H9 (cell line): ENCODE measurements around the gene GHRHR. TPM values are rescaled to one million over a fixed set of nuclear protein-coding genes. Genes with fewer than 3 reads are reported as not detected.

Experiments
- DNase-seq: peaks from one replicate; pipeline ENCODE4 v3.0.0-alpha.2; 2017
- H2AFZ ChIP-seq: one replicate; pipeline ENCODE4 v1.6.1; 2013; ENCODE audit warnings: mild to moderate bottlenecking, low read length, control low read depth, moderate library complexity
- H2AK5ac ChIP-seq: 2 replicates; pipeline ENCODE4 v1.6.1; 2013; ENCODE audit warnings: low read length, control low read depth, mixed read lengths; ENCODE audit not compliant: insufficient read length
- H2BK120ac ChIP-seq: one replicate; pipeline ENCODE4 v1.6.1; 2013; ENCODE audit warnings: low read depth, mild to moderate bottlenecking, low read length, control low read depth, inconsistent platforms; ENCODE audit not compliant: poor library complexity, severe bottlenecking
- H2BK12ac ChIP-seq: 2 replicates; pipeline ENCODE4 v1.6.1; 2013; ENCODE audit warnings: low read length, control low read depth, mixed read lengths, low read depth; ENCODE audit not compliant: insufficient read length
- H2BK15ac ChIP-seq: 2 replicates; pipeline ENCODE4 v1.6.1; 2013; ENCODE audit warnings: low read depth, low read length, control low read depth
- H2BK20ac ChIP-seq: one replicate; pipeline ENCODE4 v1.6.1; 2013; ENCODE audit warnings: low read depth, mild to moderate bottlenecking, low read length, control low read depth, inconsistent platforms; ENCODE audit not compliant: poor library complexity, severe bottlenecking
- H2BK5ac ChIP-seq: 2 replicates; pipeline ENCODE4 v1.6.1; 2013; ENCODE audit warnings: low read length, control low read depth, mixed read lengths; ENCODE audit not compliant: insufficient read length
- H3K14ac ChIP-seq: 2 replicates; pipeline ENCODE4 v1.6.1; 2013; ENCODE audit warnings: low read length, control low read depth; ENCODE audit not compliant: insufficient read depth
- H3K18ac ChIP-seq: 2 replicates; pipeline ENCODE4 v1.6.1; 2013; ENCODE audit warnings: low read depth, mild to moderate bottlenecking, mixed read lengths, low read length, control low read depth; ENCODE audit not compliant: insufficient read length
- H3K23ac ChIP-seq: 2 replicates; pipeline ENCODE4 v1.6.1; 2013; ENCODE audit warnings: low read length, control low read depth, mixed read lengths, low read depth; ENCODE audit not compliant: insufficient read length
- H3K23me2 ChIP-seq: 2 replicates; pipeline ENCODE4 v1.6.1; 2013; ENCODE audit warnings: low read depth, mild to moderate bottlenecking, mixed read lengths, low read length, control low read depth; ENCODE audit not compliant: insufficient read length, poor library complexity, severe bottlenecking
- H3K27ac ChIP-seq: 2 replicates; pipeline ENCODE4 v1.5.1; 2013; ENCODE audit warnings: low read length, control low read depth, mixed read lengths, low read depth; ENCODE audit not compliant: insufficient read length
- H3K27me3 ChIP-seq: 2 replicates; pipeline ENCODE4 v1.6.1; 2013; ENCODE audit warnings: low read length, control low read depth, inconsistent platforms; ENCODE audit not compliant: insufficient read depth
- H3K4ac ChIP-seq: 2 replicates; pipeline ENCODE4 v1.6.1; 2013; ENCODE audit warnings: low read depth, mild to moderate bottlenecking, control low read depth, inconsistent platforms, low read length, moderate library complexity
- H3K4me1 ChIP-seq: 2 replicates; pipeline ENCODE4 v1.6.1; 2013; ENCODE audit warnings: low read length, control low read depth, inconsistent platforms; ENCODE audit not compliant: insufficient read depth
- H3K4me2 ChIP-seq: 2 replicates; pipeline ENCODE4 v1.6.1; 2013; ENCODE audit warnings: low read length, control low read depth, mixed read lengths; ENCODE audit not compliant: insufficient read length, insufficient read depth
- H3K56ac ChIP-seq: 2 replicates; pipeline ENCODE4 v1.6.1; 2013; ENCODE audit warnings: low read depth, mild to moderate bottlenecking, mixed read lengths, low read length, control low read depth; ENCODE audit not compliant: insufficient read length
- H3K79me1 ChIP-seq: 2 replicates; pipeline ENCODE4 v1.6.1; 2013; ENCODE audit warnings: low read depth, mild to moderate bottlenecking, moderate library complexity, low read length, control low read depth, inconsistent platforms; ENCODE audit not compliant: insufficient read depth, poor library complexity, severe bottlenecking
- H3K79me2 ChIP-seq: 2 replicates; pipeline ENCODE4 v1.6.1; 2013; ENCODE audit warnings: low read length, control low read depth, inconsistent platforms; ENCODE audit not compliant: insufficient read depth
- H3K9ac ChIP-seq: 2 replicates; pipeline ENCODE4 v1.6.1; 2013; ENCODE audit warnings: low read length, control low read depth, mixed read lengths; ENCODE audit not compliant: insufficient read length; ENCODE audit errors: extremely low read depth
- H3K9me3 ChIP-seq: one replicate; pipeline ENCODE4 v1.6.1; 2013; ENCODE audit warnings: low read depth, low read length, inconsistent platforms; ENCODE audit not compliant: control insufficient read depth
- H3T11ph ChIP-seq: one replicate; pipeline ENCODE4 v1.6.1; 2013; ENCODE audit warnings: mild to moderate bottlenecking, low read length, control low read depth, inconsistent platforms
- H4K20me1 ChIP-seq: one replicate; pipeline ENCODE4 v1.6.1; 2013; ENCODE audit not compliant: control insufficient read depth, insufficient read length, insufficient read depth
- H4K5ac ChIP-seq: 2 replicates; pipeline ENCODE4 v1.6.1; 2013; ENCODE audit warnings: low read depth, mild to moderate bottlenecking, mixed read lengths, low read length, control low read depth; ENCODE audit not compliant: insufficient read length
- H4K8ac ChIP-seq: replicated peaks from 2 replicates; pipeline ENCODE4 v1.6.1; 2013; ENCODE audit warnings: low read length, control low read depth, mixed read lengths, low read depth; ENCODE audit not compliant: insufficient read length
- H4K91ac ChIP-seq: 2 replicates; pipeline ENCODE4 v1.6.1; 2013; ENCODE audit warnings: low read depth, mild to moderate bottlenecking, moderate library complexity, mixed read lengths, low read length, control low read depth; ENCODE audit not compliant: insufficient read length
- H3K27ac Mint-ChIP-seq, 3 experiments: 2 replicates in 2 of 3; 3 replicates in 1 of 3; pipeline ENCODE4 v1.8.0; 2020 to 2021; ENCODE audit warnings: mixed read lengths in 3 of 3, mild to moderate bottlenecking in 1 of 3, moderate library complexity in 1 of 3
- H3K27me3 Mint-ChIP-seq: 2 replicates; pipeline ENCODE4 v1.8.0; 2021; ENCODE audit warnings: low read depth, mild to moderate bottlenecking, moderate library complexity, mixed read lengths
- H3K36me3 Mint-ChIP-seq, 3 experiments: 2 replicates in 2 of 3; 3 replicates in 1 of 3; pipeline ENCODE4 v1.8.0; 2020 to 2021; ENCODE audit warnings: low read depth in 3 of 3, mixed read lengths in 3 of 3; ENCODE audit not compliant: insufficient read depth in 1 of 3
- H3K4me1 Mint-ChIP-seq, 2 experiments: 2 replicates each; pipeline ENCODE4 v1.8.0; 2020; ENCODE audit warnings: mixed read lengths in 2 of 2
- H3K4me3 Mint-ChIP-seq, 2 experiments: 2 replicates in 1 of 2; 3 replicates in 1 of 2; pipeline ENCODE4 v1.8.0; 2020 to 2021; ENCODE audit warnings: mild to moderate bottlenecking in 2 of 2, mixed read lengths in 2 of 2, moderate library complexity in 1 of 2
- H3K9me3 Mint-ChIP-seq, 2 experiments: 2 replicates in 1 of 2; 3 replicates in 1 of 2; pipeline ENCODE4 v1.8.0; 2020; ENCODE audit warnings: mild to moderate bottlenecking in 2 of 2, mixed read lengths in 2 of 2, moderate library complexity in 1 of 2
- CTCF ChIP-seq: fragments of 200-600 bp; sonication (generic); conservative IDR thresholded peaks from 3 replicates; pipeline ENCODE4 v1.8.0; 2021; ENCODE audit warnings: antibody characterized with exemption, mild to moderate bottlenecking
- WGBS: extraction: QIAGEN DNeasy Blood & Tissue Kit; methylation state at CpG from one replicate; pipeline ENCODE4 v1.1.7; 2013; ENCODE audit warnings: missing lambda C conversion rate, low lambda C conversion rate, mixed read lengths; ENCODE audit not compliant: insufficient read length; ENCODE audit errors: extremely low coverage; 5-methylcytosine and 5-hydroxymethylcytosine counted together
- total RNA-seq: library from RNA; stranded (reverse); gene quantifications from 2 replicates; pipeline ENCODE4 v1.2.1, GENCODE V29; 2021

GHRHR gene
- total RNA-seq, 1 experiment from 2014 or later, result 7.4 TPM

GRCh38 chr7:30998180-30998579 is 34.4 kb downstream of the GHRHR start:
- H3K4me2 ChIP-seq, result no peak overlapping the region
- H4K5ac ChIP-seq, result no peak overlapping the region
- no peak overlapping the region for H2BK12ac ChIP-seq
- H3K18ac ChIP-seq, result no peak overlapping the region
- H2BK5ac ChIP-seq, result no peak overlapping the region
- H3T11ph ChIP-seq, result no peak overlapping the region
- no peak overlapping the region for H3K14ac ChIP-seq
- H3K27ac ChIP-seq, result no peak overlapping the region
- no peaks in the 10 kb centered on the region for H3K23me2 ChIP-seq
- Mint-ChIP-seq H3K27me3 (peaks cover 2% of the 10 kb centered on the region), H3K27ac (no peak overlapping the region; a peak in 1 of 7 replicates), H3K36me3 (peaks cover 9 to 25% (median 12%) of the 10 kb centered on the region in 3 experiments), H3K9me3 (peaks cover 3 to 8% of the 10 kb centered on the region in 2 experiments; a peak in 3 of 5 replicates), H3K4me1 (peaks cover 21 to 23% of the 10 kb centered on the region in 2 experiments), H3K4me3 (no peak overlapping the region)
- H3K4me1 ChIP-seq, result no peaks in the 10 kb centered on the region
- H3K79me1 ChIP-seq, result no peaks in the 10 kb centered on the region
- H3K9ac ChIP-seq, result no peak overlapping the region
- no peak for DNase-seq
- no peaks in the 10 kb centered on the region for H3K9me3 ChIP-seq
- H3K4ac ChIP-seq, result no peak overlapping the region; the same call in 1 of the 2 replicates
- H3K23ac ChIP-seq, result no peak overlapping the region
- H3K79me2 ChIP-seq, result no peaks in the 10 kb centered on the region
- H2BK15ac ChIP-seq, result no peak overlapping the region
- H3K56ac ChIP-seq, result no peak overlapping the region
- H2BK20ac ChIP-seq, result no peak overlapping the region
- H4K8ac ChIP-seq, result no peak overlapping the region
- no peak overlapping the region for H4K91ac ChIP-seq
- H2BK120ac ChIP-seq, result no peak overlapping the region
- H2AFZ ChIP-seq, result no peak overlapping the region
- WGBS, result no CpG with 5 or more reads among the region's 10 CpGs
- H3K27me3 ChIP-seq, result no peaks in the 10 kb centered on the region
- H4K20me1 ChIP-seq, result no peaks in the 10 kb centered on the region
- H2AK5ac ChIP-seq, result no peak overlapping the region
- no peak for TF ChIP-seq CTCF
